HCT116 (cell line): Measurements from ENCODE around the gene LTBP1. TPM values are rescaled to one million over a fixed set of nuclear protein-coding genes. Genes with fewer than 3 reads are reported as not detected.

ENCODE experiments used
- ATAC-seq: fragments of 200-7000 bp; cut with Tn5 transposase; 2 replicates; pipeline ENCODE4 v1.9.1; 2020; ENCODE audit warnings: mild to moderate bottlenecking, moderate library complexity
- BruUV-seq: library from RNA; stranded (reverse); fragments of 400-500 nt; replicated peaks from 2 replicates; lab custom pipeline; 2021; lab: Mats Ljungman, UMichigan
- CTCF ChIA-PET: fragments of 300-600 bp; sonication (Branson Sonifier 250); formaldehyde crosslinking; loops from one replicate; lab custom pipeline; 2021; ENCODE audit warnings: antibody characterized with exemption; lab: Charles Lee
- POLR2A ChIA-PET: fragments of 300-600, 350-600 bp; sonication (Branson Sonifier 250); formaldehyde crosslinking; loops from one replicate; lab custom pipeline; 2021; ENCODE audit warnings: antibody characterized with exemption; lab: Charles Lee
- RAD21 ChIA-PET, 2 experiments: fragments of 300-600 bp; sonication (Branson Sonifier 250); formaldehyde crosslinking; loops; one replicate each; lab custom pipeline; 2023; ENCODE audit warnings: low total read pairs in 2 of 2; ENCODE audit not compliant: uncharacterized antibody in 2 of 2, unreplicated experiment in 2 of 2, low non-redundant PET in 1 of 2; lab: Charles Lee
- DNase-seq: peaks from one replicate; pipeline ENCODE4 v3.0.0-alpha.2; 2010; ENCODE audit warnings: low read depth, low spot score
- H2AFZ ChIP-seq: fragments of 200-600 bp; shearing (Covaris generic), sonication (generic); 2 replicates; pipeline ENCODE4 v1.6.1; 2017; ENCODE audit warnings: low read depth, mixed run types, mixed read lengths, antibody characterized with exemption, low read length; ENCODE audit not compliant: poor library complexity, severe bottlenecking
- H3K27ac ChIP-seq: 2 replicates; pipeline ENCODE4 v1.5.1; 2012; ENCODE audit warnings: low read depth, low read length
- H3K27me3 ChIP-seq: fragments of 200-600 bp; sonication (generic); 2 replicates; pipeline ENCODE4 v1.6.1; 2016; ENCODE audit warnings: mixed run types, low read length, mixed read lengths; ENCODE audit not compliant: insufficient read depth
- H3K36me3 ChIP-seq, 2 experiments: fragments of 200-500 bp in 1 of 2; fragments of 200-600 bp in 1 of 2; sonication (Bioruptor generic) in 1 of 2; sonication (generic) in 1 of 2; 2 replicates each; pipeline versions ENCODE4 v1.5.1 to v1.6.1; 2014 to 2016; ENCODE audit warnings: low read length in 2 of 2, inconsistent platforms in 1 of 2, mixed read lengths in 1 of 2, mixed run types in 1 of 2; ENCODE audit not compliant: insufficient read depth in 2 of 2, control insufficient read depth in 1 of 2
- H3K4me1 ChIP-seq, 2 experiments: fragments of 200-600 bp in 1 of 2; sonication (generic) in 1 of 2; 2 replicates each; pipeline versions ENCODE4 v1.5.1 to v1.6.1; 2012 to 2017; ENCODE audit warnings: low read length in 2 of 2, inconsistent platforms in 1 of 2, mild to moderate bottlenecking in 1 of 2, mixed read lengths in 1 of 2, mixed run types in 1 of 2, moderate library complexity in 1 of 2; ENCODE audit not compliant: insufficient read depth in 2 of 2, control insufficient read depth in 1 of 2
- H3K4me2 ChIP-seq: fragments of 200-600 bp; sonication (generic); 2 replicates; pipeline ENCODE4 v1.6.1; 2017; ENCODE audit warnings: mixed run types, low read length, mixed read lengths
- H3K4me3 ChIP-seq, 2 experiments: fragments of 200-600 bp in 1 of 2; sonication (generic) in 1 of 2; replicated peaks in 1 of 2; 2 replicates each; pipeline ENCODE4 v1.5.1; 2011 to 2016; ENCODE audit warnings: low read length in 2 of 2, control low read depth in 1 of 2, low read depth in 1 of 2, mild to moderate bottlenecking in 1 of 2, mixed read lengths in 1 of 2, mixed run types in 1 of 2
- H3K79me2 ChIP-seq: fragments of 200-600 bp; sonication (generic); 2 replicates; pipeline ENCODE4 v1.6.1; 2017; ENCODE audit warnings: mild to moderate bottlenecking, mixed run types, low read length, moderate library complexity, mixed read lengths; ENCODE audit not compliant: insufficient read depth
- H3K9ac ChIP-seq: fragments of 200-600 bp; sonication (generic); 2 replicates; pipeline ENCODE4 v1.6.1; 2016; ENCODE audit warnings: low read length, mixed read lengths
- H3K9me2 ChIP-seq: fragments of 200-600 bp; sonication (generic), shearing (Covaris generic); 2 replicates; pipeline ENCODE4 v1.6.1; 2017; ENCODE audit warnings: mixed run types, mild to moderate bottlenecking, moderate library complexity; ENCODE audit not compliant: insufficient read depth
- H3K9me3 ChIP-seq, 2 experiments: fragments of 200-500 bp in 1 of 2; fragments of 200-600 bp in 1 of 2; sonication (Bioruptor generic) in 1 of 2; sonication (generic) in 1 of 2; 2 replicates each; pipeline ENCODE4 v1.6.1; 2014 to 2017; ENCODE audit warnings: low read length in 2 of 2, mixed read lengths in 2 of 2, inconsistent platforms in 1 of 2, low read depth in 1 of 2, mild to moderate bottlenecking in 1 of 2, mixed run types in 1 of 2, moderate library complexity in 1 of 2; ENCODE audit not compliant: control insufficient read depth in 1 of 2, insufficient read depth in 1 of 2
- H4K20me1 ChIP-seq: fragments of 200-600 bp; sonication (generic), shearing (Covaris generic); 2 replicates; pipeline ENCODE4 v1.6.1; 2017; ENCODE audit warnings: mixed run types, mild to moderate bottlenecking, moderate library complexity; ENCODE audit not compliant: insufficient read depth
- CBX3 ChIP-seq: IDR thresholded peaks from 2 replicates; pipeline ENCODE4 v1.6.1; 2012; ENCODE audit warnings: low read depth
- ELF1 ChIP-seq: IDR thresholded peaks from 2 replicates; pipeline ENCODE4 v1.6.1; 2012; ENCODE audit warnings: low read depth, borderline replicate concordance
- JUND ChIP-seq: IDR thresholded peaks from 2 replicates; pipeline ENCODE4 v1.6.1; 2012
- SIN3A ChIP-seq: IDR thresholded peaks from 2 replicates; pipeline ENCODE4 v1.6.1; 2012; ENCODE audit warnings: low read depth
- TCF7L2 ChIP-seq: IDR thresholded peaks from 2 replicates; pipeline ENCODE4 v1.7.0; 2011; ENCODE audit warnings: borderline replicate concordance, inconsistent platforms; ENCODE audit not compliant: insufficient read depth, insufficient read length; ENCODE audit errors: extremely low read depth
- YY1 ChIP-seq: IDR thresholded peaks from 2 replicates; pipeline ENCODE4 v1.6.1; 2011; ENCODE audit warnings: low read length, low read depth, moderate library complexity, mild to moderate bottlenecking; ENCODE audit not compliant: insufficient replicate concordance; ENCODE audit errors: extremely low read depth
- ZFX ChIP-seq: fragments of 450-650 bp; IDR thresholded peaks from 2 replicates; pipeline ENCODE4 v1.6.1; 2017
- intact Hi-C: fragments of 100-400 bp; cut with micrococcal nuclease; formaldehyde crosslinking; loops from 2 replicates; pipeline ENCODE4 v1.10.0; 2022
- total RNA-seq: library from RNA; stranded (reverse); gene quantifications from one replicate; pipeline ENCODE4 v1.2.1, GENCODE V29; 2021; ENCODE audit not compliant: unreplicated experiment
- TF ChIP-seq, protein P1 (sequence below): IDR thresholded peaks from 2 replicates; pipeline ENCODE4 v1.6.1; 2011; ENCODE audit warnings: mild to moderate bottlenecking, low read length, moderate library complexity; ENCODE audit not compliant: insufficient replicate concordance; ENCODE audit errors: extremely low read depth
- TF ChIP-seq, protein P2 (sequence below): IDR thresholded peaks from 2 replicates; pipeline ENCODE4 v1.6.1; 2012

The LTBP1 gene
- total RNA-seq, 1 experiment from 2014 or later: 5.1 TPM

DNA sequence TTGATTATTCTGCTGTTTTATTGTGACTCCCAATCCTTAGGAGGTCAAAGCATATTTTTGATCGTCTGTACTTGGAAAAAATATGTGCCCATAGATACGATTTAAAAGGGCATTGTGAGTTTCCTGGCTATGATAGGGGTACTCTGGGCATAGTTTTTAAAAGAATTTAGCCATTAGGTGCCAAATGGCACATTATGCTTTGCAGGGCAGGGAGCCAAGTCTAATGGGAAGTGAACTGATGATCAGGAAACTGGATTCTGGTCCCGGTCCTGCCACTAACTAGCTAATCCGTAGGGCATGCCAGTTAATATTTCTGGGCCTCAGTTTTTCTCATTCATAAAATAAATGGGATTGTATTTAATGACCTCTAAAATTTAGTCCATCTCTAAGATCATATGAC lies 189.3 kb downstream of the LTBP1 start:
- Histone ChIP-seq H2AFZ (no peak overlapping the region), H4K20me1 (no peaks in the 10 kb centered on the region), H3K9me3 (no peaks in the 10 kb centered on the region), H3K79me2 (no peaks in the 10 kb centered on the region), H3K4me1 (peaks cover 11 to 14% of the 10 kb centered on the region in 2 experiments), H3K9ac (no peak overlapping the region), H3K27me3 (peaks cover 38% of the 10 kb centered on the region), H3K9me2 (no peaks in the 10 kb centered on the region), H3K4me2 (no peak overlapping the region), H3K4me3 (no peak overlapping the region), H3K36me3 (no peaks in the 10 kb centered on the region), H3K27ac (no peak overlapping the region)
- intact Hi-C loops: no loop called here
- DNase-seq: no peak
- POLR2A ChIA-PET: no interaction called here
- CTCF ChIA-PET: no interaction called here
- RAD21 ChIA-PET: no interaction called here
- no peak for ATAC-seq
- no TSS peak for BruUV-seq
- TF ChIP-seq, protein P1, sequence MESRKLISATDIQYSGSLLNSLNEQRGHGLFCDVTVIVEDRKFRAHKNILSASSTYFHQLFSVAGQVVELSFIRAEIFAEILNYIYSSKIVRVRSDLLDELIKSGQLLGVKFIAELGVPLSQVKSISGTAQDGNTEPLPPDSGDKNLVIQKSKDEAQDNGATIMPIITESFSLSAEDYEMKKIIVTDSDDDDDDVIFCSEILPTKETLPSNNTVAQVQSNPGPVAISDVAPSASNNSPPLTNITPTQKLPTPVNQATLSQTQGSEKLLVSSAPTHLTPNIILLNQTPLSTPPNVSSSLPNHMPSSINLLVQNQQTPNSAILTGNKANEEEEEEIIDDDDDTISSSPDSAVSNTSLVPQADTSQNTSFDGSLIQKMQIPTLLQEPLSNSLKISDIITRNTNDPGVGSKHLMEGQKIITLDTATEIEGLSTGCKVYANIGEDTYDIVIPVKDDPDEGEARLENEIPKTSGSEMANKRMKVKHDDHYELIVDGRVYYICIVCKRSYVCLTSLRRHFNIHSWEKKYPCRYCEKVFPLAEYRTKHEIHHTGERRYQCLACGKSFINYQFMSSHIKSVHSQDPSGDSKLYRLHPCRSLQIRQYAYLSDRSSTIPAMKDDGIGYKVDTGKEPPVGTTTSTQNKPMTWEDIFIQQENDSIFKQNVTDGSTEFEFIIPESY: no peak
- no peak for TF ChIP-seq ZFX
- TF ChIP-seq JUND: no peak
- TF ChIP-seq YY1: no peak
- no peak for TF ChIP-seq TCF7L2
- TF ChIP-seq SIN3A: no peak
- TF ChIP-seq ELF1: no peak
- no peak for TF ChIP-seq CBX3
- TF ChIP-seq, protein P2, sequence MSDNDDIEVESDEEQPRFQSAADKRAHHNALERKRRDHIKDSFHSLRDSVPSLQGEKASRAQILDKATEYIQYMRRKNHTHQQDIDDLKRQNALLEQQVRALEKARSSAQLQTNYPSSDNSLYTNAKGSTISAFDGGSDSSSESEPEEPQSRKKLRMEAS: no peak
